Adrenal gland (tissue), 5 donors: ENCODE measurements around the gene SUN2.

Experiments used
- POLR2A ChIP-seq, 2 donors: fragments of 450-650 bp; IDR thresholded peaks; one replicate each; pipeline ENCODE4 v1.6.1; 2017; ENCODE audit warnings: antibody characterized with exemption in 2 of 2, mild to moderate bottlenecking in 2 of 2, moderate library complexity in 1 of 2
- TF ChIP-seq, protein P1 (sequence below), 6 experiments: fragments of 450-650 bp in 4 of 6; fragments of 200-600 bp in 2 of 6; sonication (generic) in 1 of 6; IDR thresholded peaks; 1 replicate in 5 of 6; 2 replicates in 1 of 6; pipeline versions ENCODE4 v1.5.1 to v1.8.0; 2016 to 2021; ENCODE audit warnings: antibody characterized with exemption in 6 of 6, mild to moderate bottlenecking in 2 of 6, moderate library complexity in 1 of 6
- donor health status: DM: no; HTN: no; CAD: no.

GRCh38 chr22:38798496-38798895, 42.7 kb upstream of the SUN2 start:
- TF ChIP-seq, protein P1, sequence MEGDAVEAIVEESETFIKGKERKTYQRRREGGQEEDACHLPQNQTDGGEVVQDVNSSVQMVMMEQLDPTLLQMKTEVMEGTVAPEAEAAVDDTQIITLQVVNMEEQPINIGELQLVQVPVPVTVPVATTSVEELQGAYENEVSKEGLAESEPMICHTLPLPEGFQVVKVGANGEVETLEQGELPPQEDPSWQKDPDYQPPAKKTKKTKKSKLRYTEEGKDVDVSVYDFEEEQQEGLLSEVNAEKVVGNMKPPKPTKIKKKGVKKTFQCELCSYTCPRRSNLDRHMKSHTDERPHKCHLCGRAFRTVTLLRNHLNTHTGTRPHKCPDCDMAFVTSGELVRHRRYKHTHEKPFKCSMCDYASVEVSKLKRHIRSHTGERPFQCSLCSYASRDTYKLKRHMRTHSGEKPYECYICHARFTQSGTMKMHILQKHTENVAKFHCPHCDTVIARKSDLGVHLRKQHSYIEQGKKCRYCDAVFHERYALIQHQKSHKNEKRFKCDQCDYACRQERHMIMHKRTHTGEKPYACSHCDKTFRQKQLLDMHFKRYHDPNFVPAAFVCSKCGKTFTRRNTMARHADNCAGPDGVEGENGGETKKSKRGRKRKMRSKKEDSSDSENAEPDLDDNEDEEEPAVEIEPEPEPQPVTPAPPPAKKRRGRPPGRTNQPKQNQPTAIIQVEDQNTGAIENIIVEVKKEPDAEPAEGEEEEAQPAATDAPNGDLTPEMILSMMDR (IDR thresholded peaks at IDR 0.05): no peak
- no peak for TF ChIP-seq POLR2A (IDR thresholded peaks at IDR 0.05)
